Peyer's patch (tissue), 4 donors: Measurements from ENCODE around the gene MNX1. TPM values are rescaled to one million over a fixed set of nuclear protein-coding genes. Genes with fewer than 3 reads are reported as not detected.

Experiments used
- DNase-seq, 3 donors: peaks; one replicate each; pipeline ENCODE4 v3.0.0-alpha.2; 2017 to 2019
- H3K27ac ChIP-seq, 4 donors: fragments of 200-600 bp; sonication (generic); one replicate each; pipeline ENCODE4 v1.5.1; 2016 to 2019
- H3K27me3 ChIP-seq, 2 donors: fragments of 200-600 bp; sonication (generic); one replicate each; pipeline ENCODE4 v1.5.1; 2019
- H3K36me3 ChIP-seq, 3 donors: fragments of 200-600 bp; sonication (generic); one replicate each; pipeline ENCODE4 v1.5.1; 2016 to 2019
- H3K4me1 ChIP-seq, 4 donors: fragments of 200-600 bp; sonication (generic); one replicate each; pipeline ENCODE4 v1.5.1; 2016 to 2019
- H3K4me3 ChIP-seq, 4 donors: fragments of 200-600 bp; sonication (generic); 1 replicate in 3 of 4; 2 replicates in 1 of 4; pipeline ENCODE4 v1.5.1; 2016 to 2019; ENCODE audit warnings: mild to moderate bottlenecking in 1 of 4
- H3K9me3 ChIP-seq, 4 donors: fragments of 200-600 bp; sonication (generic); one replicate each; pipeline ENCODE4 v1.5.1; 2016 to 2019; ENCODE audit warnings: mild to moderate bottlenecking in 1 of 4
- POLR2A ChIP-seq, 2 donors: fragments of 450-650 bp; IDR thresholded peaks; one replicate each; pipeline ENCODE4 v1.5.1; 2017; ENCODE audit warnings: antibody characterized with exemption in 2 of 2, mild to moderate bottlenecking in 2 of 2, moderate library complexity in 2 of 2
- total RNA-seq, 4 donors: library from RNA; depleted of rRNA; stranded (reverse); fragments of >200 nt; gene quantifications; one replicate each; pipeline ENCODE4 v1.1.0, GENCODE V29; 2016
- TF ChIP-seq, protein P1 (sequence below), 6 experiments: fragments of 450-650 bp in 4 of 6; fragments of 200-600 bp in 2 of 6; sonication (generic) in 1 of 6; IDR thresholded peaks; one replicate each; pipeline ENCODE4 v1.5.1; 2017 to 2019; ENCODE audit warnings: antibody characterized with exemption in 6 of 6, mild to moderate bottlenecking in 3 of 6, moderate library complexity in 1 of 6

The MNX1 gene
- total RNA-seq, 4 donors from 2014 or later: 7.4 to 41.9 (median 16.9) TPM

GRCh38 chr7:157005456-157006204 is 4.8 kb downstream of the MNX1 start:
- TF ChIP-seq POLR2A (IDR thresholded peaks at IDR 0.05): no peak
- TF ChIP-seq, protein P1, sequence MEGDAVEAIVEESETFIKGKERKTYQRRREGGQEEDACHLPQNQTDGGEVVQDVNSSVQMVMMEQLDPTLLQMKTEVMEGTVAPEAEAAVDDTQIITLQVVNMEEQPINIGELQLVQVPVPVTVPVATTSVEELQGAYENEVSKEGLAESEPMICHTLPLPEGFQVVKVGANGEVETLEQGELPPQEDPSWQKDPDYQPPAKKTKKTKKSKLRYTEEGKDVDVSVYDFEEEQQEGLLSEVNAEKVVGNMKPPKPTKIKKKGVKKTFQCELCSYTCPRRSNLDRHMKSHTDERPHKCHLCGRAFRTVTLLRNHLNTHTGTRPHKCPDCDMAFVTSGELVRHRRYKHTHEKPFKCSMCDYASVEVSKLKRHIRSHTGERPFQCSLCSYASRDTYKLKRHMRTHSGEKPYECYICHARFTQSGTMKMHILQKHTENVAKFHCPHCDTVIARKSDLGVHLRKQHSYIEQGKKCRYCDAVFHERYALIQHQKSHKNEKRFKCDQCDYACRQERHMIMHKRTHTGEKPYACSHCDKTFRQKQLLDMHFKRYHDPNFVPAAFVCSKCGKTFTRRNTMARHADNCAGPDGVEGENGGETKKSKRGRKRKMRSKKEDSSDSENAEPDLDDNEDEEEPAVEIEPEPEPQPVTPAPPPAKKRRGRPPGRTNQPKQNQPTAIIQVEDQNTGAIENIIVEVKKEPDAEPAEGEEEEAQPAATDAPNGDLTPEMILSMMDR (IDR thresholded peaks at IDR 0.05): no peak
- Histone ChIP-seq H3K27ac (peak overlapping the region in 2 of 4 donors; percentile 83 to 90), H3K4me1 (peaks cover 0 to 58% (median 9%) of the 10 kb centered on the region in 4 donors), H3K36me3 (no peaks in the 10 kb centered on the region), H3K27me3 (peaks cover 0 to 33% of the 10 kb centered on the region in 2 donors), H3K9me3 (no peaks in the 10 kb centered on the region), H3K4me3 (peak overlapping the region in 2 of 4 donors; percentile 29 to 71)
- DNase-seq: peak in 1 of 3 donors; percentile 51

DNA sequence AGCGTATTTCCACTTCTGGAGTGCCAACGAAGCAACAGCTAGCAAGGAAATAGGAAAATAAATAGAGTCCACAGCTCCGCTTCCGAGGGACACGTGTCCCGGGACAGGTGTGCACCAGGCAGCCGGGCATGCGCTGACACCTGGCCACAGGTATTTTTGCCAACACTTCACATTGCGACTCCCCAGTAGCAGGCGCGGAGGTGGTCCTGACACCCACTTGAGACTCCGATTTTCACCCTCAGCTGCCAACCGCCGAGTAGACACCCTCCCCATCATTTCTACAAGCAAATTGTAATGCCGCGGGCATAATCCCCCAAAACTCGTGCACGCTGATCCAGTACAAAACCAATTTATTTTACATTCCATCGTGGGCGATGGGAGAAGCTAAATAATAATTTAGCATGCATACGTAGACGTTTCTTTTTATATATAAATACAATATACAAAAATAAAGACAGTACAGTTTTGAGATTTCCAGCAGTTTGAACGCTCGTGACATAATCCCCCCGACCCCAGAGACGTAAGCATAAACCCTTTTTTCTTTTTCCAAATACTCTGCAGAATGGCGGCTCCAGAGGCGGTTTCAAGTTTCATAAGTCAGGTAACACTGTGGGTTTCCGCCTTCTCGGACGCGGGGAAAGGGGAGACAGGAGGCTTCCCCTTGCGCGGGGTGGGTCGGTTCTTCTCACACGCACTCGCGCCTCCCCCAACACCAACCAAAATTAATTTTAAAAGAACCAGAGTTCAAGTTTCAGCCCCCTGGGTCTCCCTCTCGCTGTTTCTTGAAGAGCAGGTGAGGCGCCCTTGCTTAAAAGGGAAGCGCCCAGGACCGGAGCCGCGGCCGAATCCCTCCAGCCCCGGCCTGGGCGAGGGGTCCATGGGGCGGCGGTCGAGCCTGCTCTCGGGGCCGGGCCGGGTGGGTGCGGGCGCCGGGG is 5.7 kb downstream of the MNX1 start:
- no peaks in the 10 kb centered on the region for H3K9me3 ChIP-seq
- H3K4me3 ChIP-seq: peak overlapping the region in 2 of 4 donors; percentile 3 to 39
- no peak for TF ChIP-seq POLR2A (IDR thresholded peaks at IDR 0.05)
- TF ChIP-seq, protein P1 (IDR thresholded peaks at IDR 0.05): no peak
- peak overlapping the region in 2 of 4 donors; percentile 81 to 91 for H3K27ac ChIP-seq
- no peaks in the 10 kb centered on the region for H3K36me3 ChIP-seq
- H3K4me1 ChIP-seq: peaks cover 5 to 67% (median 9%) of the 10 kb centered on the region in 4 donors
- DNase-seq: peak in 1 of 3 donors; percentile 44
- peaks cover 0 to 40% of the 10 kb centered on the region in 2 donors for H3K27me3 ChIP-seq

DNA sequence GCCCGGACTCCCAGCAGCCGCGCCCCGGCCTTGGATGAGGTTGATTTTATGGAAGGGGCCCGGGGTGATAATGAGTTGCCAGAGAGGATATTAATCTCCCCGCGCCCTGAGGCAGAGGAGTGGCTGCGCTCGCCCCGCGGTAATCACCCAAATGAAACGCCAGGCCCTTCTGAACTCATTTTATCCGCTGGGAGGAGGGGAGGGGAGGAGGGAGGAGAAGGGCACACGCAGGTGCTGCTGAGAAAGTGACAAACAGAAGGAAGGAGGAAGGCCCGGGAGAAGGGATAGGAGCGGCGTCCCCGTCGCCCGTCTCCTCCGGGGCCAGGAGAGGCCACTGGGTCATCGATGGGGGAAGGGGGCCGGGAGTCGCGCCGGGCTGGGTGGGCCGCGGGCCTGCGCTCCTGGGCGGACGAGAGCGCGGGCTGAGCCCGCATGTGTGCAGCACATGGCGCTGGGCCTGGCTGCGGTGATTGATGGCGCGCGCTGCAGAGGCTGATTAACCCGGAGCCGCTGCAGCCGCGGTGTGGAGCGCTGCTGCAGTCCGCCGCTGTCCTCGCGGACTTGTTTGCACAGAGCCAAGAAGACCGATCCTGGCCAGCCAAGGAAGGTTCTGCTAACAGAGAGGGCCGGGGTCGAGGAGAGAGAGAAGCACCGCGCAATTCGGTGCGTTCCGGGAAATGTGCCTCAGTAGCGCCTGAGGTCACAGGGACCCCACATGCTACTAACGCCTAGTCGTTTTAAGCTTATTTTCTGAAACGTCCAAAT is 6.5 kb downstream of the MNX1 start:
- H3K4me3 ChIP-seq: peak overlapping the region in 2 of 4 donors; percentile 39 to 43
- H3K36me3 ChIP-seq: no peaks in the 10 kb centered on the region
- TF ChIP-seq POLR2A (IDR thresholded peaks at IDR 0.05): peak in 1 of 2 donors; percentile 51
- TF ChIP-seq, protein P1 (IDR thresholded peaks at IDR 0.05): no peak
- peaks cover 6 to 38% of the 10 kb centered on the region in 2 donors for H3K27me3 ChIP-seq
- peak in 2 of 3 donors; percentile 89 to 92 for DNase-seq
- H3K27ac ChIP-seq: peak overlapping the region in 3 of 4 donors; percentile 55 to 91 (median 81)
- H3K4me1 ChIP-seq: peaks cover 5 to 71% (median 11%) of the 10 kb centered on the region in 4 donors
- no peaks in the 10 kb centered on the region for H3K9me3 ChIP-seq

DNA sequence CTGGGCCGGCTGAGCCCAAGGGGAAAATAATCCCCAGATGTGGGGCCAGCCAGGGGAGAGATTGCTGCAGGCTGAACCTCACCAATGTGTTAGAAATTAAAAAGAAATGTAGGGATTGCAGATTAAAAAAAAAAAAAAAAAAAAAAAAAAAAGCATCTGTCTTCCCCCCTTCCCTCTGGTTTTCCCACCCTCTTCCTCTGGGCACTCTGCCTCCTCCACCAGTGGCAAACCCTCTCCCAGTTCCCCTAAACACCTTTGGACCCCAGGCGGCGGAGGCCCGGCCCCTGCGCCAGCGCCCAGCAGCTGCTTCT is 7.1 kb downstream of the MNX1 start:
- no peak for DNase-seq
- Histone ChIP-seq H3K27ac (peak overlapping the region in 3 of 4 donors; percentile 51 to 91 (median 81)), H3K4me1 (peaks cover 5 to 71% (median 11%) of the 10 kb centered on the region in 4 donors), H3K9me3 (no peaks in the 10 kb centered on the region), H3K36me3 (no peaks in the 10 kb centered on the region), H3K4me3 (peak overlapping the region in 2 of 4 donors; percentile 39 to 43), H3K27me3 (peaks cover 6 to 35% of the 10 kb centered on the region in 2 donors)
- TF ChIP-seq, protein P1 (IDR thresholded peaks at IDR 0.05): no peak
- TF ChIP-seq POLR2A (IDR thresholded peaks at IDR 0.05): no peak
